LNCAP (cell line): ENCODE data around the gene NECTIN4.
A peak's percentile ranks its signal among the peaks of the same experiment; 100 is the strongest.

ENCODE experiments used
- TF ChIP-seq, protein P1 (sequence below): fragments of 450-650 bp; IDR thresholded peaks from 2 replicates; pipeline ENCODE4 v1.5.1; 2017; ENCODE audit warnings: mild to moderate bottlenecking

NECTIN4 gene

DNA sequence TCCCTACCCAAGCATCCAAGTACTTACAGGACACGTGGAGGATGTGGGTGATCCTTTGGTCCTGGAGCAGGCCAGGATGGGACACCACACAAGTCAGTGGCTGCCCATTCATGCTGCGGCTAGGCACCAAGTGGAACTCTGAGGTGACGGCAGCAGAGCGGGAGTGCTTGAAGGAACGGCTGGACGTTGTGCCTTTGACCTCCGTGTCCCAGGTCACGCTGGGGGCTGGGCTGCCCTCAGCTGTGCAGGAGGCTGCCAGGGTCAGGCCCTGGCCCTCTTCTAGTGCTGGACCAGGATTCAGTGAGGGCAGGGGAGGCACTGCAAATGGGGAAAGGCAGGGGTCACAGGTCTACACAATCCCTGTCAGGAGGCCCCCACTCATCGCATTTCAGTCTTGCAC is 11.9 kb downstream of the NECTIN4 start:
- TF ChIP-seq, protein P1, sequence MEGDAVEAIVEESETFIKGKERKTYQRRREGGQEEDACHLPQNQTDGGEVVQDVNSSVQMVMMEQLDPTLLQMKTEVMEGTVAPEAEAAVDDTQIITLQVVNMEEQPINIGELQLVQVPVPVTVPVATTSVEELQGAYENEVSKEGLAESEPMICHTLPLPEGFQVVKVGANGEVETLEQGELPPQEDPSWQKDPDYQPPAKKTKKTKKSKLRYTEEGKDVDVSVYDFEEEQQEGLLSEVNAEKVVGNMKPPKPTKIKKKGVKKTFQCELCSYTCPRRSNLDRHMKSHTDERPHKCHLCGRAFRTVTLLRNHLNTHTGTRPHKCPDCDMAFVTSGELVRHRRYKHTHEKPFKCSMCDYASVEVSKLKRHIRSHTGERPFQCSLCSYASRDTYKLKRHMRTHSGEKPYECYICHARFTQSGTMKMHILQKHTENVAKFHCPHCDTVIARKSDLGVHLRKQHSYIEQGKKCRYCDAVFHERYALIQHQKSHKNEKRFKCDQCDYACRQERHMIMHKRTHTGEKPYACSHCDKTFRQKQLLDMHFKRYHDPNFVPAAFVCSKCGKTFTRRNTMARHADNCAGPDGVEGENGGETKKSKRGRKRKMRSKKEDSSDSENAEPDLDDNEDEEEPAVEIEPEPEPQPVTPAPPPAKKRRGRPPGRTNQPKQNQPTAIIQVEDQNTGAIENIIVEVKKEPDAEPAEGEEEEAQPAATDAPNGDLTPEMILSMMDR = no peak

DNA sequence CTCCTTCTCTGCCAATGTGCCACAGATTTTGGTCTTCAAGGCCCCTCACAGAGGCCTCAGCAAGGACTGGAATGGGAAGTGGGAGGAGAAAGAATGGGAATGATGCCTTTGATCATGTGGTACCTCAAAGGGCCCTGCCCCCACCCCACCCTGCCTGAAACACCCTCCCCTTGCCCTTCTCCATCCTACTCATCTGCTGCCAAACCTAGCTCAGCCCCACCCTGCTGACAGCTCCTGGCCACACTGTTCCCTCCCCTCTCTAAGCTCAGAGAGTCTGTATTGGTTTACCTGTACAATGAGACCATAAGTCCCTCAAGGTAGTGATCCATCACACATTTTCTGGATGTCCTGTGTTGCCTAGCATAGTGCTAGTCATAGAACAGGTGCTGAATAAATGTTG is 12.9 kb downstream of the NECTIN4 start:
- TF ChIP-seq, protein P1 = no peak

DNA sequence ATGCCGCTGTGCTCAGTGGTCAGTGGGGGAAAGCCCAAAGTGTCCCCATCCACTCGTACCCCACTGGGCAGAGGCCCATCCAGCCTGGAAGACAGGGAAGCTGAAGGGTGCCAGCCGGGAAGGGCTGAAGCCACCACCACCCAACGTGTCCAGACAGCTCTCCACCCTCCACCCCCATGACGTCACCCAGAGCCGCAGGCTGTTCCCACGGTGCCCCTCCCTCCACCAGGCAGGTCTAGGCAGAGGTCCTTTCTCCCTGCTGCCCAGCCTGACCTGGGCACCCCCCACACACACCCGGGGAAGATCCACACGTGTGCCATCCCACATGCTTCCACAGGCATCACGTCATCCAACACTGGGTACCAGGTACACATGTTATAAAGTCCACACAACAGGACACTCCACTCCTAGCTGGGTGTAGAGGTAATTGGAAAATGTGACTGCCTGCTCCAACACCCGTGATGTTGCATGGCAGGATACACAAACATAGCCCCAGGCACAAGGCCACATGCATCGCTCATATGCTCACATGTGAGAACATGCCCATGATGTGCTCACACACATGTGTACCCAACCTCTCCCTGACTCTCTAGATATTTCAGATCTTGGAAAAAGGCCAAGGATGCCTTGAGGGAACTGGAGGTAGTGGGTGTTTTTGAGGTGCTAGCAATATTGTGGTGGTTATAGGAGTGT is 14.5 kb downstream of the NECTIN4 start:
- TF ChIP-seq, protein P1 = no peak

DNA sequence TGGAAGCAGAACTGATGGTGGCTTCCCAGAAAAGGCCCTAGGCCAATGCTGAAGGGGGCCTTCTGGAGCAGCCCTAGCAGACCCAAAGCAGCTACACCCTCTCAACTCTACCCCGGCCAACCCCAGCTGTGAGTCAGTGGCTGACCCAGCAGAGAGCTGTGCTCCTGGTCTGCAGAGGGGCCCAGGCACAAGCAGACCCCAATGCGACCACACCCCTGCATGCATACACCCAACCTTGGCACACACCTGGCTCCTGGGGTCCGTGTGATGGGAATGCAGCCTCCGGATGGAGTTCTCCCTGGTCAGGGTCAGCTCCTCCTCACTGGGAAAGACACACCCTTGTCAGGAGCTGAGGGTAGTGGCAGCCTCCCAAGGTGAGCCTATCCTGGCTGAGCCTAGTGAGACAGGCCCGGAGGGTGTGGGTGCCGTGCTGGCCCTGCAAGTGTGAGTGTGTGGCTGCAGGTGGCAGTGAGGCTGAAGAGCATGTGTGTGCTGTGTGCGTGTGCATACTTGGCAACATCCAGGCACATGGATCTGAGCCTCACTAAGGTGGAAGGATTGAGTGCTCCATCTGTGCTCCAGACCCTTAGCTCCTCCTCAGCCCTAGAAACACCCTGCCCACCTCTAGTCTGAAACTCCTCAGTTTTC is 15.8 kb downstream of the NECTIN4 start:
- TF ChIP-seq, protein P1 = no peak

DNA sequence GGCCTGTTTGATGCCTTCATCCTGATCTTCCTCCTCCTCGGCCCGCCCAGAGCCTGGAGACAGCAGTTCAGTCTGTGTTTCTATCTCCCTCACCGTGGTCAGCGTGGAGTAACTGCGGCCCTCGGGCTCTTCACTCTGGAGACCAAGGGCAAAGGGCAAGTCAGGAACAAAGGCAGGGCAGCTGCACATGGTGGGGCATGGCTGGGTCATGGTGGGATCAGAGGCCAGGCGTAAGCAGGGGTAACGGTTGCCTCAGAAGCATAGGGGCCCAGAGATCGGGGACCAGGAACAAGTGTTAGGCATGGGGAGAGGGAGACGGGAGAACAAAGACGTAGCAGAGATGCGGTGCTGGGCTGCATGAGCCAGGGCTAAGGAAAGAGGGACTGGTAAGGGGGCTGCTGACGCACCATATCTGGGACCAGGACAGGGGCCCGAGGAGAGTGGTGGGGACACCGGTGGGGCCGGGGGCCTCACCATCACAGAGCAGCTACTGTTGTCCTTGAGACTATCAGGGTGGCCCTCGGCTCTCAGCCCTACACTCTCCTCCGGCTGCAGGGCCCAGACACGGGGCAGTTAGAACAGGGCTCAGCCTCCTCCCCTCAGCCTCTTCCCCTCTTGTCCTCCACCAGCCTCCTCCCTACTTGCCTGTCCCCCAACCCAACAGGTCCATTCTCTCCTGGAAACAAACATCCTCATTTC is 16.5 kb downstream of the NECTIN4 start:
- TF ChIP-seq, protein P1 = no peak

DNA sequence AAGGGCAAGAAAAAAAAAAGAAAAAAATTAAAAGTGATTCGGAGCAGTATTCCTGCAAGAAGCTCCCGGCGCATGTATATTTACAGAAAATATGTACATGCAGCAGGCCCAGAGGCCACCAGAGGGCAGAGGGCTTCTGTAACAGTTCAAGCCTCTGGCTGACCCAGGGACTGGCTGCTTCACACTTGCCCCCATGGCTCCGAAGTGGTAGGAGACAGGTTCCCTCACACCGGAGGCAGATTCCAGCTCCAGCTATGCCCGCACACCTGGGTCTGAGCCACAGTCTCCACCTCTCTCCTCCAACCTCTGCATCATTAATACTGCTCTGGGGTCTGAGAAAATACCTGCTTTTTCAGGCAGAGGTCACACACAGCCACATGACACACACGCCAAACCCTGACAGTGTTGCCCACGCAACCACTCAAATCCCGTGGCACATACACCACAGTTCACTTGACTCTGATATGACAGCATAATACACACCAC is 17.4 kb downstream of the NECTIN4 start:
- TF ChIP-seq, protein P1 = peak; percentile 60

DNA sequence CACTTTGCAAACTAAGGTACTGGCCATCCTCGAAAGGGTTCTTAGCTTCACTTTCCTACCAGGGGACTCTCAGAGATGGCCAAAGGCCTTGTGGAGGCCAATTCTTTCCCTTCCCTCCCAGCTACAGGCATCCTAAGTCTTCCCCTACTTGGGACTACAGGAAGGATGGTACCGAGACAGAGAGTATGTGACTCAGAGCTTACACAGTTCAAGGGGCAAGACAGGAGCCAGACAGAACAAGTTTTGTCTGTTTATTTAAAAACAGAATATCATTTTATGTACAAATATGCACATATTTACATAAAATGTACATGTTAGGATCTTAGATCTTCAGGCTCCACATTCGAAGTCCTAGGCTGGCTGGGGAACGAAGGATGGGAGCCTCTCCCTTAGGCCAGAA is 18.6 kb downstream of the NECTIN4 start:
- TF ChIP-seq, protein P1 = no peak
